GM19452 (cell line): ENCODE measurements around the gene DCUN1D4.

Source experiments
- ATAC-seq: cut with Tn5 transposase; IDR thresholded peaks from one replicate; pipeline ENCODE4 v1.9.1; 2021; ENCODE audit not compliant: unreplicated experiment

DCUN1D4 gene

DNA sequence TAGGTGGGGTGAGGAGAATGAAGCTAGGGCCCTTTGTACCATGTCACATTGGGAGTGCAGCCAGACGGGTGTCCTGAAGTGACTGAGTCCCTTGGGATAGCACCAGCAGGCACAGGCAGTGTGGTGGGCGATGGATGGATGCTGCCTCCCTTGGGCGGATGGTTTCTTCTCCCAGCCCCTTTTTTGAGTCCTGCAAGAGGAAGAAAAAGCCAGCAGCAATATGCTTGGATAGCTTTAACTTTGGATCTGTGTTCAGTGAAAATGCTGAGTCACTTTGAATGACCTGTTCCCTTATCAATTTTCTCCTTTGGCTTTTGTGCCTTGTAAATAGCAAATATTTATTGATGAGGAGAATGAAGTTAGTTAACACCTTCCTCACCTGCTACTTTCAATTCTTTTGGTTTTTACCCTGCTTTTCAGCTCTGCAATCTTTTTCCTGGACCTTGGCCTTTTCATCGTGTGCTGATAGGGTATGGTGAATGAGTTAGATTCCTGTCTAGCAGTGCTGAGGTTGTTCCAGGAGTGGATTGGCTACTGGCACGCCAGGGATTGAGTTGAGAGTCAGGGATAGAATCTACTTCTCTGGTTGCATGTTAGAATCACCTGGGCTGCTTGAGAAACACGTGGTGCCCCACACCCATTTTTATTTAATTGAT, 10.2 kb downstream of the DCUN1D4 start:
- no peak for ATAC-seq

DNA sequence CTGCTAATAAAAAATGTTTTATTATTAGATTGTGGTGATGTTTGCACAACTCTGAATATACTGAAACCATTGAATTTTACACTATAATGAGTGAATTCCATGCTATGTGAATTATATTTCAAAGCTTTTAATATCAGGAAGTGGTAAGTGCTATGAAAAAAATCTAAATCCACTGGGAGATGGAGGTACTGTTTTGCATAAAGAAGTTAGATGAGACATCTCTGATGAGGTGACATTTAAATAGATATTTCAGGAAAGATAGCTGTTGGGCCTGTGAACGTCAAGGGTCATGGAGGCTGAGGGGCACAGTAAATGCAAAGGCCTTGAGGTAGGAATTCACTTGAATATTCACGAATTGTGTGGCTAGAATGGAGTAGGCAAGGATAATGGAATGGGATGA, 12.3 kb downstream of the DCUN1D4 start:
- ATAC-seq, result no peak

DNA sequence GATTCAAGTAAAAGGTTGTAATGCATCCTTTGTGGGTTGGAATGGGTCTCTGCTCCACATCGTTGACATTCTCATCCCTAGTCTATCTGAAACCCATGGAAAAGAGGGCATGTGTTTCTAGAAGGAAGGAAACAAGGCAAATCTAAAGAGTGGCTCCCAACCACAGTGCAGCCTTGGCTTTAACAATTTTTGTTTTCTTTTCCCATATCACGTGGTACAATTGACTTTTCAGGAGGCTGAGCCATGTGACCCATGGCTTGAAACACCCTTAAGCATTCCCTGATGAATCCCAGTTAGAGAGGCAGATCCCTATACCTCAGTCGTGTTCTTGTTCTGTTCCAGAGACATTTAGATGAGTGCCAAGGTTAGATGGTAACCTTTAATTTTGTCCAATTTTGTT, 12.8 kb downstream of the DCUN1D4 start:
- ATAC-seq, result no peak

DNA sequence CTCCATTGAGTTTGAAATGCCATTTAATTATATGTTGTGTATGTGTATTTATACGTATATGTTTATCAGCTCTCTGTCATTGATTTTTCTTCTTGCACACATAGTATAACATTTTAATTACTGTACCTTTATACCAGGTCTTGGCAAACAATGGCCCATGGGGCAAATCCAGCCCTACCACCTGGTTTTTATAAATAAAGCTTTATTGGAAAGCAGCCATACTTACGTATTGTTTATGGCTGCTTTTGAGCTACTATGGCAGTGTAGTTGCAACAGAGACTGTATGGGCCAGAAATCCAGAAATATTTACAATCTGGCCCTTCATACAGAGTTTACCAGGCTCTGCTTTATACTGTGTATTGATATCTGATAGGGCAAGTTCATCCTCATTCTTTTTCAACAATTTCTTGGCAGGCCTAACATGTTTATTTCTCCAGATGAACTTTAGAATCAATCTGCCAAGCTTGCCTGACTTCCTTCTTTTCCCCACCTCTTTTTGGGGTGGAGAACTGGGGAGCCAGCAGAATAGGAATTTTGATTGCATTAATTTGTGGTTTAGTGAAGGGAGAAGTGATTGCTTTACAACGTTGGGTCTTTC, 15.8 kb downstream of the DCUN1D4 start:
- ATAC-seq, result no peak

DNA sequence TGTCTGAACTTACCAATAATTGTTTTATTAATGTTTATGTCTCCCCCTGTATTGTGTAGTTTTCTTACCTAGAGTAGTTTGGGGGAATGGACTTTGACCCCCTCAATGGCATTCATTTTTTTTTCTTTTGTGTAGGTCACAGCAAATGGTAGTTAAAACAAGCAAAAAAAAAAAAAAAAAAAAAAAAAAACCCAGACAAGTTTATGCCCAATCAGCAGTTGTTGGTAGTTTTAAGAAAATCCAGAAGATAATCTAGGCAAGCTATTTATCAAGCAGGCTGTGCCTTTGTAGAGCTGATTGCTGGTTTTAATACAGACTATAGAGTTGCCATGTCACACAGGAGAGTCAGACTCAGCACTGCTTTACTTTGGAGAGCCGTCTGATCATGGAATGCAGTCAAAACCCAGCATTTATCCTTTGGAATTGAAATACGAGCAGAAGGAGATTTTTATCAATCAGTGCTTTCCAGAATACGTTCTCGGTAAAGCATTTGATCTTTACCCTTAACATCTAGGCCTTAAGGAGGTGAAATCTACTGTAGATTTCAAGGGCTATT, 16.6 kb downstream of the DCUN1D4 start:
- no peak for ATAC-seq

DNA sequence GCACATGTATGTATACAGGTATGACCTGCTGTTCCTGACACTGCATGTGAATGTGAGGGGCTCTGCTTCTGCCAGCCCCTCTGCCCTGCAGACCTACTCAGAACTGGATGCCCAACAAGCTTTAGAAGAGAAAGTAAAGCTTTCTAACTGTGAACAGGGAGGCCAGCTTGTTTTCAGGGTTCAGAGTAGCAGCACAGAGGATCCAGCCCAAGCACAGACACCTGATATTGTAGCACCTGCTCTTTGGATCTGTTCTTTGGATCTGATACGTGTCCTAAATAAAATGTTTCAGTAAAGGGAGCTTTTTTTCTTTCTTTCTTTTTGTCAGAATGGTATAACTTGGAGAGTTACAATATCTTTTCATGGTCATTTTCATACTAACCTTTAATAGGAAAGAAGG, 19.2 kb downstream of the DCUN1D4 start:
- ATAC-seq, result no peak

DNA sequence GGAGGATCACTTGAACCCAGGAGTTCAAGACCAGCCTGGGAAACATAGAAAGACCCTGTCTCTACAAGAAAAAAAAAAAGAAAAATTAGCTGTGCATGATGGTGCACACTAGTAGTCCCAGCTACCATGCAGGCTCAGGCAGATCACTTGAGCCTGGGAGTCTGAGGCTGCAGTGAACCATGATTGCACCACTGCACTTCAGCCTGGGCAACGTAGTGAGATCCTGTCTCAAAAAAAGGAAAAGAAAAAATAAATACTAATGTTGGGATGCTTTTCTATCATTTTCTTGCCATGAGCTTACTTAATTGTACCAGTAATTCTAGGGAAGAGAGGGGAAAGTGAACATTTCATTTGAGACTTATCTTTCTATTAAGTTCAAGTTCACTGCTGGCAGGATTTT, 19.8 kb downstream of the DCUN1D4 start:
- ATAC-seq, result no peak

DNA sequence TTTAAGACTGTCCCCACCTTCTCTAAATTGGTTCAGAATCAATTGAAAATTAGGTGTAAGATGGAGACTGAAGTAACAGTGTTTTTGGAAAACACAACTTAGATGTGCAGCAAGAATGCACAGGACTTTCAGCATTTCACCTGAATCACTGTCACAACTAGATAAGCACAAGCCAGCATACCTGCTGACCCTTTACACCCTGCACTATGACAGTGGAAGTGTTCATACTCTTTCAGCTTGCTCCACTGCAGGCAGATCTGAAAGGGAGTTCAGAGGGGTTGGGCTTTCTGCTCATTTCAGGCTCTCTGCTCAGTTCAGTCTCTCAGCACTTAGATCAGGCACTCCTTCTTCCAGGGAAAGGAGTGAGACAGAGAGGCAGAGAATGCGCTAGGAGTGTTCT, 22.8 kb downstream of the DCUN1D4 start:
- ATAC-seq, result no peak

DNA sequence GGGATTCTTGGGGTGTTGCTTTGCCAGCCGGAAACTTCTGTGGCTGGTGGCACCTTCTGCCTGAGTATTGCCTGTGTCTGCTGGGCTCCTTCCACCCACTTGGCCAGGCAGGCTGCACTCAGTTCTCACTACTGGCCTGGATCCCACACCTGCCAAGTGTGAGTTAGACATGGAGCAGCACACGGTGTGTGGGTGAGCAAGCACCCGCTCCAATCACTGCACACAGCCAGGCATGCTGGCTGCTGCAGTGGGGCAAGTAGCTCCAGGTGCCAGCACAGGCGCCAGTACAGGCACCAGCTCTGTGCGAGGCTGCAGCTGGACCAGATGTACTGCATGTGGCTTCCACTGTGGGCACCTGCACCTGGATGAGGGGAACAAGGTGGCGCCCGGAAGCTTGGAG, 23.9 kb downstream of the DCUN1D4 start:
- ATAC-seq, result no peak

DNA sequence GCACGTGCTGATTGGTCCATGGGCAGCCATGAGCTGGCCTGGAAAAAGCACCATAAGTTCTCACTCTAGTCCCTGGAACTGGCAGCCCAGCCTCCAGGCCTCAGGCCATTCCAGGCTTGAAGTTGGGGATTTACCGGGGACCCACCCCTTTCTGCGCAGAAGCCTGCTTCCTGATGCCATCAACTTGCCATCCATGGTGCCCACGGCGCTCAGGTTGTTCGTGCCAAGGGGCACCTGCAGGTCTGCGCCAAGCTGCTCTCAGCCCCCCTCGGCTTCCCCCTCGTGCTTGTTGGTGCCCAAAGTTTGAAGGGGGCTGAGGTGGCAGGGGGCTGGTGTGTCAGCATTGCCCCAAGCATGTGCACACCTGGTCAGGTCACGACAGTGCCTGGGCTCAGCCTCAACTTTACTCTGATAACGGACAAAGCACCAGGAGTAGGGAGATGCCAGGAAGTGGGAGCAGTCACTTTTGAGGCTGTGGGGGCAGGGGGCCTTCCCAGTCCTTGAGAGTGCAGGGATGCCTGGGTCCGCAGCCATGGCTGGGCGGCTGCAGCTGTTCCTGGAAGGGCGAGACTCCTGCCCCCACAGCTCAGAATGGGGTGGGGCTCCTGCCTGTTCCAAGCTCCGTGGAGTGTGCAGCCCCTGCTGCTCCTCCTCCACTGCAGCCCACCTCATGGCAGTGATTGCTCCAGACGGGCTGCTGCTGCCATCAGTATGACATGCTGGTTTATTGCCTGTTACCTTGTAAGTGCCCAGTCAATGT, 24.9 kb downstream of the DCUN1D4 start:
- ATAC-seq, result no peak

DNA sequence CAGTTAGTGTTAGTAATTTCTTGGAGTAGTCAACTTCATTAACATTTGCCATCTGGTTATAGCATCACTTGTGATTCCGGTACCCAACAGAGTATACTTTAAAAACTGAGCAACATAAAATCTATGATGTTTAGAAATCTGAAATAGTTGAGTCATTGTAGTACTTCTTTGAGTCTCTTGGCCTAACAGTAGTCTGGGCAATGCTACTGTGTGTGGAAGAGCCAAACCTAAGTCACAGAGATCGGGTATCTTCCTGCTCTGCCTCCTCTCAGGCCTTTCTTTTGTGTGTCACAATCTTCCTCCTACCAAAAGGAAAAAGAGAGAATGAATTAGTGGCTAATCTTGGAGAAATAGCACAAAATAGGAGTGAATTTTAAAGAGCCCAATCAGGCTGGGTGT, 25.5 kb downstream of the DCUN1D4 start:
- no peak for ATAC-seq

DNA sequence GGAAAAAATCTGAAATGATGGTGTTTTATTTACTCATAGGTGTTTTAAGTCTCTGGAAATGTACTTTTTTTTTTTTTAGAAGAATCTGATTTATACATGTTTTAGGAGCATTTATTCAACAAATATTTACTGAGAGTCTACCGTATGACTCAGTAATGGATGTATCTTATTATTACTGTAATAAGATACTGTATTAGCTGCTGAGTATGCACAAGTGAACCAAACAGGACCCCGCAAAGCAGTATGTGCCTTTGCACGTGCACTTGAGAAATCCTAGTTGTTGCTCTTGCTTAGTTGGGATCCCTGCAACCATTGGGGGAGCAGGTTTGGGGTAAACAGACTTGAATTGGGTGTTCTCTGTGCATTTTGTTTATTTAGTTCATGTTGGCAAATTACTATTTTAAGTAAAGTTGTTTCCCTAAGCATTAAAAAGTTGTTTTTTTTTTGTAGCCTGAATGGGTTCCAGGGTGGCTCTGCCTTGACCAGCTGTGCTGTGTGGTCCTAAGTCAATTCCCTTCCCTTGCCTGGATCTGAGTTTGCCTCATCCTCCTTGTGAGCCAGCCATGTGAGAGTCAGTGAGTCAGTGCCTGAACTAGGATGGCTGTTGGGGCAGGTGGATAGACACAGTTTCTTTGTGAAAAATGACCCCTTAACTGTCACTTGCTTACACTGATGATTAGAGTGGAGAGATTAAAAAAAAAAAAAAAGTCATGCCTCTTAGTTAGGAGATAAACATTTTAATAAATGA, 27.7 kb downstream of the DCUN1D4 start:
- no peak for ATAC-seq

DNA sequence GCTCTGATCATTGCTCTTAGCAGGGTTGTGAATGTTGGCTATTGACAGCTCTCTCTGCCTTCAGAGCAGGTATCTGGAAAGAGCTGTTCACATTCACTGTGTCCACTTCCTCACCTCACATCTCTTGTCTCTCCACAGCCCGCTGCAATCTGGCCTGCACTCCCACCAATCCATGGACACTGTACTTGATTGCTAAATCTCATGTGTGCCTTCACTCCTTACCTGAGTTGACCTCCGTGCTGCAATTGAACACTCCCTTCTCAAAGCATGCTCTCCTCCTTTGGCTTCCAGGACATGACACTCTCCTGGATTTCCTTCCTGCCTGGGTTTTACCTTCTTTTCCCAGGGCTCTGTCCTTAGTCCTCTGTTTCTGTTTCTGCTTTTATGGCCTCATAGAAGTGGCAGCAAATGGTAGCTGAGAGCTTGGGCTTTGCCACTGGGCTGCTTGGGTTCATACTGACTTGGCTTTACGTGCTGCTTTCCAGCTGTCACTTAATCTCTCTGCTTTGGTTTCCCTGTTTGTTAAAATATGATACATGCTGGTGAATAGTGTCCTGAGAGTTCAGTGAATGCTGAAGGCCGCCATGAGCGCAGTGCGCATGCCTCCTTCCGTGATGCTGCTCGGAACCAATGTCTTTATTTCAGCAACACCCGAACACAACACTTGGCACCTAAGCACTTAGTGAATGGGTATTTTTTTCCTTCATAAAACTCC, 29.5 kb downstream of the DCUN1D4 start:
- ATAC-seq, result no peak

DNA sequence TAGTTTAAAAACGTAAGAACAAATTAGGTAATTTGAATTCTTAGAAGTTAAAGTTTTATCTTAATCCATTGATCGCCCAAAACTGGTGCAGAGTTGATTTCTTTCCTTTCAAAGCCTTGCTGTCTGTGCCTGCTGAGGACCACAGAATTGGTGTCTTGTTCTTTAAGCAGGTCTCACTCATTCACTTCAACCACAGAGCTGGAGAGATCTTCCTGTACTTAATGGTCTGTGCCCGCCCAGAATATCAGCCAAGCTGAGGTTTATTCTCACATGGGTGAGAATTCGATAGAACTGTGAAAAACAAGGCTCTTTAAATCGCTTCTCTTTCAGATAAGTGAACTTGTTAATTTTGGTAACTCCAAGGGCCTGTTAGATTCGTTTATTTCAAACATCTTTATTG, 31.6 kb downstream of the DCUN1D4 start:
- no peak for ATAC-seq

DNA sequence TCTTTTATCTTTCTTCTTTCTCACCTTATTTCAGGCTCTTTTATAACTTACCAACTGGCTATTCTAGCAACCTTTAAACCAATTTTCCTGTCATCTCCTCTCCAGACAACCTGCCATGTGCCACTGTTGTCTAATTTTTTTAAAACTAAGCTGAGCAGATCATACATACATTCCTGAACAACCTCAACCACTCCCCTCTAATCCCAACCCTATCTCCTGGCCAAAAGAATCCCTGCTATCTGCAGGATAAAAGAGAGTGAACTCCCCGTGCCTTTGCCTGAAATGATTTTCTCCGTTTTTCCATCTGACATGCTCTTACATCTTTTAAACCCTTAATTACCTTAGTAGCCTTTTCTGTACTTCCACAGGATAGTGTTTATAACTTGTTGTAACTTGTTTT, 35.5 kb downstream of the DCUN1D4 start:
- no peak for ATAC-seq

DNA sequence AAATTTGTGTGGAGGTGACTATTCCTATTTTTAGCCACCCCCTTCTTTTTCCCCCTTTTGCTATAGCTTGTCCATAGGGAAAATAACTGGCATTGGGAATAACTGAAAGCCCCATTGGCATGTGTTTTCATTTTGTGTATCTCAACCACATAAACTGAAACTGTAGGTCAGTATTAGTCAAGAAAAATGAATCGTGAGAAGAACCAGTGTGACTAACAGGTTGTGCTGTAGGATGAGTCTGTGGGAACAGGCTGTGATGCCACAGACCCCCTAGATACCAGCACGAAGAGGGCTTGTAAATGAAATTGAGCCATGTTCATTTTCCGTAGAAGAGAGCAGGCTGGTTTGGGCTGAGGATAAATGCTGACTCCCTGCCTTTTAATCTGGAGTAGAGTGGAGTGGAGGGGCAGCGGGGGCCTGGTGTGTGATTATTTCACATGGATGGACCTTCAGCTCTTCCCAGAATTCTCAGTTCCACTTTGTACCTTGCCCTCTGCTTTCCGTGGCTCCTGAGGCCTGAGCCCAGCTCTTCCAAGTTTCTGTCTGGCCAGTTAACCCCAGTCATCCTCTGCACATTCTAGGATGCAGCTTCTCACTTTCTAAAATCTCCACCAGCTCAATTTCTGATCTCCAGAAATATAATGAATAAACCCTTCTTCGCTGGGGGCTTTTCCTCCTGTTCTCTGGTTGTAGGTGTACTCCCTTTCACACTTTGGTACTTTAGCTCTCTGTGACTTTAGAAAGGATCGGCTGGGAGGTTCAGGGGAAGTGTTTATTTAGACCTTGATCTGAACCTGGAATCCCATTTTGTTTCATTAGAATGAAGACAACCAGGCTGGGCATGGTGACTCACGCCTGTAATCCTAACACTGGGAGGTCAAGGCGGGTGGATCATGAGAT, 37.3 kb downstream of the DCUN1D4 start:
- ATAC-seq, result no peak

DNA sequence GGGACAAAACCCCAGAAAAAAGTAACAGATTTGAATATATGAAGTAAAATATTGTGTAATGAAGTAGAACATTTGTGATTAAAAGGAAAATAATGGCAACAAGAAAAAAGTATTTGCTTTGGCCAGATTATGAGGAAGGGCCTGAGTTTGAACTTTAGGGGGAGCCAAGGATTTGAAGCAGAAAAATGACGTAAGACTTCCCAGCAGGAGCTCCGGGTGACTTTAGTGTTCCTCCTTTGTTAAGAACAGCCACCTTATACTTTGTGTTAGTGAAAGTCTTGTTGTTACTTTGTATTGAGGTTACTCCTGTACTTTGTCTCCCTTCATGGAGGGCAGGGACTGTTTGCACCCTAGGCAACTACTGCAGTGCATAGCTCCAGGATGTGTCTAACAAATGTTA, 41.1 kb downstream of the DCUN1D4 start:
- no peak for ATAC-seq

DNA sequence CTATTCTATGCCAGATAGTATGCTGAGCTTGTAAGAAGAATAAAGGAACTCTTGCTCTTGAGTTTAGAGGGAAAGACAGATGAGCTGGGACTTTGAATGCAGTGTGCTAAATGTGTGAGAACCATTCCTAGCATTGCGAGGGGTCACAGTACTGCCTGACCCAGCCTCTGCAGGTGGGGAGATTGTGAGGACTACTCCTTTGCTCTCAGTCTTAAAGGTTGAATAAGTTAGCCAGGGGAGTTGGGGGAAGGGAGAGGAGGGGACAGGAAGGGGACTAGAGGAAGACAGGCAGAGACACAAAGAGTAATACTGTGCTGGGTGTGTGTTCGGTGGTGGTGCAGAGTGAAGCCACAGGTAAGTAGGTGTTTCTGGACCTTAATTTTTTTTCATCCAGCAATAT, 41.7 kb downstream of the DCUN1D4 start:
- no peak for ATAC-seq

DNA sequence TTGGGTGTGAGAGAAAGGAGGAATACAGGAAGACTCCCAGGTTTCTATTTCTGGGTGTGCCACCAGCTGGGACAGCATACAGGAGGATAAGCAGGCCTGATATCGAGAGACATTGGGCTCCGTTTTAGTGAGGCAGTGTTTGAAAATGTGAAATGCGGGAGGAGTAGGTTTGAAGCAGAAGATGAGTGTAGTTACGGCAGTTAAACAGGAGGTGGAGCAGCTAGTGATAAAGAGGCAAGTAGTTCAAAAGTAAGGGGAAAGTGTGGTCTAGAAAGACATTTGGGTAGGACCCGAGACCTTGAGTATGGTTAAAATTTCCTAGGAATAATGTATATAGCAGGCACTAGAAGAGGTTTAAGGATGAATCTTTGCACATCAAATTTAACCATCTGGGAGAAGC, 42.4 kb downstream of the DCUN1D4 start:
- no peak for ATAC-seq

DNA sequence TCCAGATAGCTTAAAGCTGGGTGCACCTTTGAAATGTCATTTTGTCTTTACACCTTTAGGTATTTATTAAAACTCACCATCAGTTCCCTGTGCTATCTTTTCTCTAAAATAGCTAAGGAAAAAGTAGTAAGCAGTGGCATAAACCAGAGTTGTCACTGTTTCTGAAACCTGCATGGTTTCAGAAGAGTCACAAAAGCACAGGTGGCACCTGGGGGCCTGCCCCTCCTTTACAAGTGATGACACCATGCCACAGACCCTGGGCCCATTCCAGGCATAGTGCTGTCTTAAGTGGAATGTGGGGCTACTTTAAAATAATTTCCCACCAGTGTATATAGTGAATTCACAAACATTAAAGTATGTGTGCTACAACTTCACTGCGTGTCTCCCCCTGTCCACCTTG, 47.8 kb downstream of the DCUN1D4 start:
- no peak for ATAC-seq
